HG03159 (cell line): ENCODE measurements around the gene PTPRG.

Experiments
- ATAC-seq: cut with Tn5 transposase; IDR thresholded peaks from one replicate; pipeline ENCODE4 v1.9.1; 2021; ENCODE audit warnings: mild to moderate bottlenecking, moderate library complexity; ENCODE audit not compliant: unreplicated experiment

Gene PTPRG

DNA sequence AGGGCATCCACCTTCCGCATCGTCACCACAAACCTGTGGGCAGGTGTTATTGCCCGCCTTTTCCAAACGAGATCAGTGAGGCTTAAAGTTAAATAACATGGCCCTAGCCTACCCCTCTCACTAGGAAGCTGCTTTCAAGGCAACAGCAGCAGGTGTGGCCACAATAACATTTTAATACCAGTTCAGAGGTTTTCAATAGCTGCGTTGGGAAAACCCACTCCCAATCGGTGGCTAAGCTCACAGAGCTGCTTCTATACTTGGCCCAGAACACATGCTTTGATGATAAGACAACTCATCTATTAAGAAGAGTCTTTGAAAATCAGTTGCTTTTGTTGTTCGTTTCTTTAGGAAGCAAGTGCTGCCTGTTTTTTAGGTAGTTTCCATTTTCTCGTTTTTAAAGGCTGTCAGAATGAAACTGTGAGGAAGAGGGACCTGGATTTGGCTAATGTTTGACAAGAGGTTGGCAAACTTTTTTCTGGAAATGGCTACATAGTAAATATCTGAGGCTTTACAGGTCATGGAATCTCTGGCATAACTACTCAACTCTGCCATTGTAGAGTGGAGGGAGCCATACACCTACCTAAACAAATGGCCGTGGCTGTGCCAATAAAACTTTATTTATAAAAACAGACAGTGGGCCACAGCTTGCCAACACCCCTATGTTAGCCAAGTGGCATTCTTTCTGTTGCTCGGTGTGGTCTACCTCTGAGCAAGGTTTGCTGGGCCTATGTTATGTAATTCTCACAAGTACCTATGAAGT lies 632.4 kb downstream of the PTPRG start:
- no peak for ATAC-seq

DNA sequence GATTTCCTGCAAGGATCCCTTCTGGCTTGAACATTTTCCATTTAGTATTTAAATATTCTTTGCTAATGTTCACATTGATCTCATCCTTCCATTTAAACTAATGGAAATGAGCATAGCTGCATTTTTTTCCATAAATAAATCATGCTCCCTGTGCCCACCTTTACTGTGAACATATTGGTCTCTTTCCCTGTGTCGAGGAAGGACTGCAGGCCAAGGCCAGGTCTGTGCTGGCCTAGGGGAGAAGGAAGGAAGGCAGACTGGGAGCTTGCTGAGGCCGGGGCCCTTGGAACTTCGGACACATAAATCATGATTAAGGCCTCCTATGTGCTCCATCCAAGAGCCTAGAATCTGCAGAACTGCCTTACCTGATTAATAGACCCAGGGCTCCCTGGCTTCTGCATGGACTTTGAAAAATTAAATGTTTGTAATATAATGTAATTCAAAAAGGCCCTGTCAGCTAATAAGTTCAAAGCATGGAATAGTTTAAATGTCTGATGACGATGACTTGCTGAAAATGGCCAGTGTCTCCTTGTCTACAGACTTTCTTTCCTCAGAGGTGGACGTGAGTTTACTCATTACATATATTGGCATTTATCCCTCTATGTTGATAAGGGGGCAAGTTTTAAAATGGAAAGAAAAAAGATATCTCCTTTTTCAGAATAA lies 636.1 kb downstream of the PTPRG start:
- no peak for ATAC-seq

DNA sequence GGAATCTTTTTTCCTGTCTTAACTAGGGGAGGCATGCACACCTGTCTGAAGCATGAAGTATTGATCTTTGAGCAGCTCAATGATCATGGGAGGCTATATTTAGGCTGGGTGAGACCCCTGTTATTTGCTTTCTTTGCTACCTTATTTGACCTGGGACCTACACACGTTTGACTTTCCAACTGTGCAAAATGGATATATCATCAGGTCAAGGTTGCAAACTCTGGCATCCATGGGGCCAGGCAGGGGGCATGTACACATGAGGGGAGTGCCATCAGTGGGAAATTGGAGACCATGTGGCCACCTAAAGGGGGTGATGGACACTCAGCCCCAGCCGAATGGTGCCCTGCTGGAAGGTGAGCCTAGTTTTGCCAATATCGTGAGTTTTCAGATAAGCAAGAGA lies 637.8 kb downstream of the PTPRG start:
- ATAC-seq: no peak

DNA sequence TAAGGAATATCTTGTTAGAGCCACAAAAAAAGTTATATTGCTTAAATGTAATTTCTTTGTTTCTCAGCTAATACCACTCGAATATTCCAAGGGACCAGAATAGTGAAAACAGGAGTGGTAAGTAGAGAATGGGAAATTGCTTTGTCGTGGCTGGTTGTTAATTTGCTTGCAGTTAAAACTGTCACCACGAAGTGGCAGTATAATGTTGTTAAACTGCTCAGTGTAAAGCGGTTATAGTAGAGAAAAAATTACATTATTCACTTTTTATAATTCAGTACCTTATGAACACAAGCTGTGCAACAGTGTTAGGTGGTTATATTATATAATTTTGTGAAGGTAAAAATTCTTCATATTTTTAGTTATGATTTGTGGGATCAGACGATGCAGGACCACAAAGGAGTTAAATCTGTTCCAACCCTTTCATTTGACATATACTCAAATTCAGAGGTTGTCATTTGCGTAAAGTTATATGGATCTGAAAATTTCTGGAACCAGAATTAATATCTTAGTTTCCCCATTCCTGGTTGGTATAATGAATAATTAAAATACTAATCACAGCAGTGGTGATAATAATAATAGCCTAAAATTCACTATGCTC lies 640.2 kb downstream of the PTPRG start:
- ATAC-seq: no peak

DNA sequence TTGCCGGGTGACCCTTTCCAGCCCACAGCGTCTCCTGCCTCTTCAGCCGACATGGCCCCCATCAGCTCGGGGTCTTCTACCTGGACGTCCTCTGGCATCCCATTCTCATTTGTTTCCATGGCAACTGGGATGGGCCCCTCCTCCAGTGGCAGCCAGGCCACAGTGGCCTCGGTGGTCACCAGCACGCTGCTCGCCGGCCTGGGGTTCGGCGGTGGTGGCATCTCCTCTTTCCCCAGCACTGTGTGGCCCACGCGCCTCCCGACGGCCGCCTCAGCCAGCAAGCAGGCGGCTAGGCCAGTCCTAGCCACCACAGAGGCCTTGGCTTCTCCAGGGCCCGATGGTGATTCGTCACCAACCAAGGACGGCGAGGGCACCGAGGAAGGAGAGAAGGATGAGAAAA lies 641.8 kb downstream of the PTPRG start:
- no peak for ATAC-seq

DNA sequence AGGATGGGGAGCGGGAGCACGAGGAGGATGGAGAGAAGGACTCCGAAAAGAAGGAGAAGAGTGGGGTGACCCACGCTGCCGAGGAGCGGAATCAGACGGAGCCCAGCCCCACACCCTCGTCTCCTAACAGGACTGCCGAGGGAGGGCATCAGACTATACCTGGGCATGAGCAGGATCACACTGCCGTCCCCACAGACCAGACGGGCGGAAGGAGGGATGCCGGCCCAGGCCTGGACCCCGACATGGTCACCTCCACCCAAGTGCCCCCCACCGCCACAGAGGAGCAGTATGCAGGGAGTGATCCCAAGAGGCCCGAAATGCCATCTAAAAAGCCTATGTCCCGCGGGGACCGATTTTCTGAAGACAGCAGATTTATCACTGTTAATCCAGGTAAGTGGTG lies 642.2 kb downstream of the PTPRG start:
- ATAC-seq: no peak

DNA sequence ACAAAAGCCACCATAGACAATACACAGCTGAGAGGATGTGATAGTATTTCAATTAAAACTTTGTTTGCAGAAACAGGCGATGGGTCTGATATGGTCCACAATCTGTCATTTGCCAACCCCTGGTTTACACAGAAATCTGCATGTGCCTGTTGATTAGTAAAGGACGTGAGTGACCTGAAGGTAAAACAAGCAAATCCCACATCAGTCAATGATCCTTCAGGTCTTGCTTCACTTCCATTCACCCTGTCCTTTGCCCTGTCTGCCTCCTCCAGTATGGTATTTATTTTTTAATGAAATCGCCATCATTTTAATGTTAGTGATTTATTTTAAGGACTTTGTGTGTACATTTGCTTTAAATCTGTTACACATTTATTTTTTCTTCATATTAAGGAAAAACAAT lies 645.8 kb downstream of the PTPRG start:
- ATAC-seq: no peak

DNA sequence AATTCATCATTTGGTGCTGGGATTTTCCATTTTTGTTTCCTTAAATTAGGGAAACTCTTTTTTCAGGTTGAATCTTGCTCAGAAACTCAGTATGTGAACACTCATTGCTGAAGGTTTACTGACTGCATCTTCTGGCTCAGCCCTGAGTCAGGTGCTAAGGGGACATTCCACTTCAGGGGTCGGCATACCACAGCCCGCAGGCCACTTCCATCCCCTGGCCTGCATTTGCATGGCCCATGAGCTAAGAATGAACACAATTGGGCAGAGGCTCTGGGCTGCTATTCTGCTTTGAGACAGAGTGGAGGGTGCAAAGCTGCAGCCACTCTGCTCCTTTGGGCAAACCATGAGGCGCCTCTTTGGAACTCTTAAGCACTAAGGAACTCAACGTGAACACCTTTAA lies 647.0 kb downstream of the PTPRG start:
- no peak for ATAC-seq

DNA sequence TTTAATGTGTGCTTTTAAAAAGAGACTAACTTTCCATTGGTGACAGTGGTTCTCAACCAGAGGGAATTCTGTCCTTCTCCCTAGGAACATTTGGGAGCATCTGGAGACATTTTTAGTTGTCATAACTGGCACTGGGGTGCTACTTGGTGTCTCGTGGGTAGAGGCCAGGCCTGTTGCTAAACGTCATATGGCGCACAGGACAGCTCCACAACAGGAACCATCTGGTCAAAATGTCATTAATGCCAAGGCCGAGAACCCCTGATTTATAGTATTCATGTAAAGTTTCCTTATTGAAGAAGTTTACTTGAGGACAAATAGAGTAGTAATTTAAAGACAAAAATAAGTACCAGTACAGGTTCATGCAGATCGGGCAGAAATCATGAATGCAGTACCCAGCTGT lies 647.7 kb downstream of the PTPRG start:
- no peak for ATAC-seq

DNA sequence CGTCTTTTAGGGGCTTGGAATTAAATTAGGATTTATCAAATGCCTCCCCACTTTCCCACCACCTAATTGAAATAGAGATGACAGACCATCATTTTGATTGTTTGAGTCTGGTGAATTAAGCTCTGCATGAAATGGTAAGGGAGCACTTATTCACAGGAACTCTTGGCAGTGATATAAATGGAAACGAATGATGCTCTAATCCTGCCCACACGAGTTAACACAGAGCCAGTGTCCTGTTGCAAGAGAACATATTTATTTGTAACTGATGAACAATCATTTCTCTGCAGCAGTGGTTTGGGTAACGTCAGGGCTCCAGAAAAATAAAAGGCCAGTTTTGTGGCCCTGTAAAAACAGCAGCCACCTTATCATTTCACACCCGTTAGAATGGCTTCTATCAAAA lies 648.6 kb downstream of the PTPRG start:
- no peak for ATAC-seq

DNA sequence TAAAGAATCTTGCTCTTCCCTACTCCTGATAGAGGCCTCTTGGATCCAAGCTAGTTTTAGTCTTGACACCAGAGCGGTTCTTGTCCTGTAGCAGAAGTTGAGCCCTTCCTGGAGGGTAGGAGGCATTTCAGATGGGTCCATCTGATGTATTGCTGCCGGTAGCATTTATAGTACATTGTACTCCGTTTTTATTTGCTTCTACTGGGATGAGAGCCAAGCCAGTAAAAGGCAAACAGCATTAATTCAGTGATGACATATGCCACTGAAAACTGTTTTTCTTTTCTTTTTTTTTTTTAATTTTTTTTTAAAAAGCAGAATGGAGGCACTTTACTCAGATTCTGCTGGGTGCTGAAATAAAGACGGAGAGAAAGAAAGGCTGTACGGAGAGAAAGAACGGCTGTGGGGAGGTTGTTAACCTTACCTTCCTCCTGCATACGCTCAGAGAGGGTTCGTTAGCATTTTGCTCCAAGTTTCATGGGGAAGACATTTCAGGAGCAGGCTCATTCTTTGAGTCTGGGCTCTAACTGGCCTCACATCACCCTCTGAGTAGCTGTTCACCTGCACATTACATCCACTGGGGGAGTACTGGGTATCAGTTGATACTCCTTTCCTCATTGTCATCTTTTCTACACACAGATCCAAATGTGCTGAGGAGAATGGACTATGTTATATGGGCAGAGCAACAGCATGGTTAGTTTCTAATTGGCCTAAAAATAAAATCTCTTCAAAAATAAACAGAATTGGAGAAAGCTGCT lies 650.5 kb downstream of the PTPRG start:
- ATAC-seq: no peak

DNA sequence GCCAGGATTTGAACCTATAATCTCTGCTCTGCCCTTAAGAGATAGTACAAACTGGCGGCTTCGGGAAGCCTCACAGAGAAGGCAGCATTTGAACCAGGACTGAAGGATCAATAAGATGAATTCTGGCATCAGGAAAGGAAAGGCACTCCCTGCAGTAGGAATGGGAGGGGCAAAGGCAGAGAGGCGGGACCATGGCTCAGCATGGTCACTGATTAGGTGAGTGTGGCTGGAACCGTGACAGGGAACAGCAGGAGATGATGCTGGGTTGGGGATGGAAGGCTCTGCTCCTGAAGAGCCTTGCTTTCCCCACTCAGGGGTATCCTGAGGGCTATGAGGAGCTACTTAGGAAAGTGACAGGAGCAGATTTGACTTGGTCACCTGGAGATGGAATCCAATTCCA lies 653.5 kb downstream of the PTPRG start:
- no peak for ATAC-seq

DNA sequence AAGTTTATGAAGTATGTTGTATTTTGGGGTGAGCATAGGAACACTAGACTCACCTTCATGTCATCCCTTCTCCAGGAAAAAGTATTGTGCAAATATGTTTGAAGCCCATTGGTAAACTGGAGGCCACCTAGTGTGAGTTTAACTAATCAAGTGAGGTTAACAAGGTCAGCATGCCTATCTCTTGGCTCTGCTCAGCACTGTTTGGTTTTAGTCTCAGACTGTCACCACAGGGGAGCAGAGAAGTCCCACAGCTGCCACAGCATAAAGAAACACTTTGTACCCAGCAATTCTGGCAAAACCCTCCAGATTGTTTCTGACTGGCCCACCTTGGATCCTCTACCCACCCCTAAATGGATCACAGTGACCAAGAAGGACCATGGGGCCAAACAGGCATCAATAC lies 659.2 kb downstream of the PTPRG start:
- no peak for ATAC-seq

DNA sequence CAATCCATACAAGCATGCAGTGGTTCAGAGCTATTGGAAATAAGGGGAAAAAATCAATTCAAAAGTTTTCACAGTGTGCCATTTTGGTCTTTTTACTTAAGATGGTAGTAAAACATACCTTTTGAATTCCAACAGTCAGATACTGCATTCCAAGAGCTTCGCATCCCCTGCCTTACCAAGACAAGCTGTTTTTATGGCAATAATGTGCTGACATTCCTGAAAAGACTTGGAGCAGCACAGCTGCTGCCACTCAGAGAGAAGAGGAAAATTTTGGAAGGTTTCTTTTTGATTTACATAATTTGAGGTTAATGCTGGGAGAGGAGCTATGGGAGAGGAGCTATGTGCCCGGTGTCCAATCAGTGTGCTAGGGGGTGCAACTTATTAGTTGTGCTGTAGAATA lies 663.7 kb downstream of the PTPRG start:
- ATAC-seq: no peak

DNA sequence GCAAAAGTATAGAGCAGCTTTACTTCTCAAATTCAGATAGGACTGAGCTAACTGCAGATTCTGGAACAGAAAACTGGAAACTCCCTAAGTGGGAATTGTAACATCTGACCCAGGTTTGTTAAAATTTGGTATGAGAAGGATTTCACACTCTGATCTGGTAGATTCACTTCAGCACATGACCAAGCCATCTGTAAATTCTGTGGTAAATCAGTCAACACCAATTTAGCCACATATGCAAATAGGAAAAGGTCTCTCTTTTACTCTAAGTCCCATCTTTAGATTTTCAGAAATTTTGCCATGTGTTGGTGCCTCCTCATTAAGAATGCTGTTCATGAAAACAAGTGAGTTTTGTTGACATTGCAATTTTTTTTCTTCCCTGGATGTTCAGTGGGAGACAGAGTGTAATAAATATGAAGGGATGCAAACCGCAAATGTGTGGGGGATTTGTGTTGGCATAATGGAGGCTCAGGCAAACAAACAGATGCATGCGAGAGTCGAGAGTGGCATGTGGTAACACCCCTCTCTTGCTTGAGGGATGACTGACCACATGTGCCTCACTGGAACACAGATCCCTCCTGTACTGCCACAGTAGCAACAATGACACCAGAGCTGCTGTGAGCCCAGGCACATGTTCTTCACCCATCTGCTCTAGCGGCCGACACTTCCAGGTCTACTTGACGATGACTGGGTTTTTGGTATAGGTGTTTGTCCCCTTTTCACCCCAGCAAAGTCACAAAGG lies 665.4 kb downstream of the PTPRG start:
- ATAC-seq: no peak

DNA sequence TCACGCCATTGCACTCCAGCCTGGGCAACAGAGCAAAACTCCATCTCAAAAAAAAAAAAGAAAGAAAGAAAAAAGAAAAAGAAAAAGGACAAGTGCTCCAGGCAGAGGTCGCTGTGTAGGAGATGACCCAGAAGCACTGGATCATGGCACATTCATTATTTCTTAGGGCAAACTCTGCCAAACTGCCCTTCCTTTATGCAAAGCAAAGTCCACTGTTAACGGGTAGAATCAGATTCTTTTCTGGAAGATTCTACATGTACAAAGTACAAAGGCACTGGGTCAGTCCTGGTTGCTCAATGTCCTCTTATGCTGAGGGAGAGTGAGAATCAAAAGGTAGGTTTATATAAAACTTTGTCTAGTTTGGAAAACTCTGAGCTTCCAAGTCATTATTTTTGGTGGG lies 667.1 kb downstream of the PTPRG start:
- ATAC-seq: no peak

DNA sequence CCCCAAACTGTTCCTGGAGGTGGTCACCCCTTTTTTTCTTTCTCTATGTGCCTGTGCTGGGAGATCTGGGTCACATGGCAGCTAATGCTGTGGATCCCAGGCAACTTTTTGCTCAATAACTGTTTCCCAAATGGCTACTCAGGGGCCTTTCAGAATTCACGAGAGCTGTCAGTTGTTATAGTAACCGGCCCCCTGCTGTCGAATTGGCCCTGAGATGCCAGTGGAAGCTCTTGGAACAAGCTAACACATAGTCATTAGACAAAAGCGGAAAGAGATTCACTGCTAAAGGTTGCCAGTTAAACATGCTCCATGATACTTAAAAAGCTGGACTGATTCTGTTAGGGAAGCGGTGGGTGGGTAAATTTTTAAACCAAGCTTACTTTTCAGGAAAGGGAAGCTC lies 667.8 kb downstream of the PTPRG start:
- no peak for ATAC-seq

DNA sequence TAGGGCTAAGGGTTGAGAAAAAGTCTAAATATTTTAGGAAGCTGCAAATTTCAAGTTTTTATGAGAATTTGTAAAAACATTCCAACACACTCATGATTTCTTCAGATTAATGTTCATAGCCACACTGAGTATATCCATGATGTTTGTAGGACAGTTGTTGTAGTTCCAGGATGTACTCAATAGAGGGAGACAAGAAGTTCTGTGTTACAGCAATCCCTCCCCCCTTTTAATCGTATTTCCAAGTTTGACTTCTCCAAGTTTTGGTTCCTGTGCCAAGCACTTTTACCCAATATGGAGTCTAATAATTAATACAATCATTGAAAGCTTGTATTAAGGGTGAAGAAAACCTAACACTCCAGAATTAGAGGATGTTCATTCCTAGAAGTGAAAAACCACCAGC lies 668.5 kb downstream of the PTPRG start:
- no peak for ATAC-seq

DNA sequence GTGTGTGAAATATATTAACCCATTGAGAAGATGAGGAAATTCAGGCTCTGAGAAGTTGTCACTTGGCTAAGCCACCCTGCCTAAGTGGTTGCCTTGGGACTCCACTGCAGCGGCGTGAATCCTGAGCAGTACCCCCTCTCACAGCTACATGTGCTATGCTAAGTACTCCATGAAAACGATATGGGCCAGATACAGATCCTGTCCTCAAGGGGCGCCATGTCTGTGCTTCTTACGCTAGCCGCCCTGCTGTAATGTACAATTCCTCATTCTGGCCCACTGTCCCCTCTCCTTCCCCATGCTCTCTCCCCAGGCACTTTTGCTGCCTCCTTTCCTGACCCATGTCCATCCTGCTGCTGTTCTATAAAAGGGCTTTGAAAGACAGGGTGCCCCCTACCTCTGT lies 671.7 kb downstream of the PTPRG start:
- no peak for ATAC-seq

DNA sequence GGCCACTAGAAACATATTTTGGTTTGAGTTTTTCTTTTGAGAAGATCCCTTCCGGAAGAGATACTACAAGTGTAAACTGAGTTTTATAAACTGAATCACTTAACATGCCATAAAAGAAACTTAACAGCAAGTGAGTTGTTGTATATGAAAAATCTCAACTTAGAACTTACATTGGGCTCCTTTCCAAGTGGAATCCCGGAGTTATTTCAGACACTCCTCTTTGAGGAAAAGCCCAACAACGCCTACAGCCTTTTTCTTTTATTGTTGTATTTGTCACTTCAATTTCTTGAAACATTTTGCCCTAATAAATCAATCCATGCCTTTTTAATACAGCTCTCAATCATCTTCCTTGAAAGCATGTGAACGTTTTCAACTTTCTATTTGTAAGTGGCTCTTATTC lies 674.6 kb downstream of the PTPRG start:
- no peak for ATAC-seq
